A673 (cell line): ENCODE data around the gene GALNT14.

Experiments
- EZH2 ChIP-seq: fragments of 200-600 bp; sonication (generic); IDR thresholded peaks from 2 replicates; pipeline ENCODE4 v1.6.1; 2017; ENCODE audit warnings: borderline replicate concordance, low read depth, mild to moderate bottlenecking, mixed read lengths, antibody characterized with exemption, low read length; ENCODE audit not compliant: poor library complexity, severe bottlenecking
- TF ChIP-seq, protein P1 (sequence below): fragments of 300-800, 200-600 bp; sonication (generic); conservative IDR thresholded peaks from 2 replicates; pipeline ENCODE4 v1.5.1; 2017; ENCODE audit warnings: low read depth, mild to moderate bottlenecking, antibody characterized with exemption, low read length, moderate library complexity, mixed read lengths

DNA sequence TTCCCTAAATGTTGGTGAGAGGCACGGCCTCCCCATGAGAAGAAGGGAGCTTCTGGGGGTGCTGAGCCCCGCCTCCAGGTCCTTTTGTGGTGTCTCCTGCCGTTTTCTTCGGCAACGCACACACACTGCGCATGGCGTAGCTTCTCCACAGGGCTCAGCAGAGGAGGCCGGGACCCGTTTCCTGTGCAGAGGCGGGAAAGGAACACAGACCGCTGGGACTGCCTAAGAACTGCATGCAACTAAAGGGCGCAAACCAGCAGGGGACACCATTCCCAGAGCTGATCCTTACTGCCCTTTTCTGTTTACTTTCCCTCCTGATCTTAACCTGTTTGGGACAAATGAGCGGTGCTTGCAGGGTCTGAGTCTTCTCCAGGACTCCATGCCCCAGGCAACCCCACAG lies 240.7 kb downstream of the GALNT14 start:
- TF ChIP-seq, protein P1, sequence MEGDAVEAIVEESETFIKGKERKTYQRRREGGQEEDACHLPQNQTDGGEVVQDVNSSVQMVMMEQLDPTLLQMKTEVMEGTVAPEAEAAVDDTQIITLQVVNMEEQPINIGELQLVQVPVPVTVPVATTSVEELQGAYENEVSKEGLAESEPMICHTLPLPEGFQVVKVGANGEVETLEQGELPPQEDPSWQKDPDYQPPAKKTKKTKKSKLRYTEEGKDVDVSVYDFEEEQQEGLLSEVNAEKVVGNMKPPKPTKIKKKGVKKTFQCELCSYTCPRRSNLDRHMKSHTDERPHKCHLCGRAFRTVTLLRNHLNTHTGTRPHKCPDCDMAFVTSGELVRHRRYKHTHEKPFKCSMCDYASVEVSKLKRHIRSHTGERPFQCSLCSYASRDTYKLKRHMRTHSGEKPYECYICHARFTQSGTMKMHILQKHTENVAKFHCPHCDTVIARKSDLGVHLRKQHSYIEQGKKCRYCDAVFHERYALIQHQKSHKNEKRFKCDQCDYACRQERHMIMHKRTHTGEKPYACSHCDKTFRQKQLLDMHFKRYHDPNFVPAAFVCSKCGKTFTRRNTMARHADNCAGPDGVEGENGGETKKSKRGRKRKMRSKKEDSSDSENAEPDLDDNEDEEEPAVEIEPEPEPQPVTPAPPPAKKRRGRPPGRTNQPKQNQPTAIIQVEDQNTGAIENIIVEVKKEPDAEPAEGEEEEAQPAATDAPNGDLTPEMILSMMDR, result no peak; the same call in 1 of the 2 replicates
- no peak for TF ChIP-seq EZH2
